Measurements from ENCODE around the gene PARVB.

PARVB gene

DNA sequence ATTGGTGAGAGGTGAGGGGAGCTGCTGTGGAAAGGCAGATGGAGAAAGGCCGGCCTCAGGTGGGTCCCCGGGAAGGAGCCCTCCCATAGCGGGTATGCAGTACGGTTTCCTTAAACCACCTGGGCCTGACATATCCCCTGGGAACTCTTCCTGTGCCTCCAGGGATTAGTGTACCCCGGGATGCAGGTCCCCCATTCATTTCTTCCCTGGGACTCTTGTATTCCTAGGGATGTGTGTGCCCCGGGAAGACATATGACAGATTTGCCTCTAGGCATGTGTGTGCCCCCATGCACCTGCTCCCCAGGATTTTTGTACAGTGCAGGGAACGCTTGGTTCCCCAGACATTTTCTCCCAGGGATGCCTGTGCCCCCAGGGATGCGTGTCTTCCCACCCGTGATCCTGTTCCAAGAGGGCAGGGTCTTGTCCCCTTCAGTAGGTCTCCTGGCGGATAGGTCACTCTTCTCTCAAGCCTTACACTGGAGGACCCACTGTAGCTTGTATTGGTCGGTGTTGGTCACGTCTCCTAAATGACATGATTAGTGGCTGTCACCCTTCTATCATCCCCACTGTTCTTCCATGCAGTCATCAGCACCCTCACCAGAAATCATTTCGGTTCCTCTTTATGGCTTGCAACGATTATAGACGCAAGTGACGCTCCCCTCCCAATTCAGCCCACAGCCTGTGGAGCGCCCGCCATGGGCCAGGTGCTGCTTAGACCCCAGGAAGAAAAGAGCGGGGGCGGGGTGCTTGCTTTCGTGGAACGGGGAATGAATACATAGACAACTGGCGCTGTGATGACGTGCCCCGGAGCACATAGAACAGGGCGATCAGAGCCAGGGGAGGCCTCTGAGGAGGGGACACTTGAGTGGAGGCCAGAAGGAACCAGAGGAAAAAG, 1.3 kb downstream of the PARVB start:
- no peak for DNase-seq (ENCODE audit: extremely low read depth in 1 of 2, low read depth in 1 of 2)

DNA sequence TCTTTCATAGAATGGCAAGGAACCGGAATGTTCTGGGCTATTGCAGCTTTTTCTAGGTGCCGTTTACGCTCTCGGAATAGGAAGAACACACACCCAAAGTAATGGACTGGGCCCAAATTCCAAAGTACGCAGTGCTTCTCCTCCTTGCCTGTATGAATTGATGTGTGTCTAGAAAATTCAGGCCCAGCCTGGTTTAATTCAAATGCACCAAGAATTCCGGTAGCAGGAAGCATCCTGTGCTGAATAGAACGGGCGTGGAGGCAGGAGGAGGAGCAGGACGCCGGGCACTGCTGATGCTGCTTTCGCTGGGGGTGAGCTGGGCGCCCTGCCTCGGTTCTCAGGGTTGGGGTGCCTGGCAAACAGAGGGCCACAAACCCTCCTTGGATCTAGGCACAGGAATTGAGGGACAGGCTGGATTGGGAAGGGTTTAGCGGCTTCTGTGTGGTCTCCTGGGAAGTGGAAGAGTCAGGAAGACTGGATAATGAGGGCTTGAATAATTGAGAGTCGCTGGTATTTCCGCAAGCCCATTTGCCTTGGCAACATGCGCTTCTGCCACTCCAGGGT, 2.0 kb downstream of the PARVB start:
- no peak for DNase-seq (ENCODE audit: extremely low read depth in 1 of 2, low read depth in 1 of 2)

GRCh38 chr22:44026630-44027511, 2.8 kb downstream of the PARVB start:
- peak; percentile 57 to 66 for DNase-seq (ENCODE audit: extremely low read depth in 1 of 2, low read depth in 1 of 2)

DNA sequence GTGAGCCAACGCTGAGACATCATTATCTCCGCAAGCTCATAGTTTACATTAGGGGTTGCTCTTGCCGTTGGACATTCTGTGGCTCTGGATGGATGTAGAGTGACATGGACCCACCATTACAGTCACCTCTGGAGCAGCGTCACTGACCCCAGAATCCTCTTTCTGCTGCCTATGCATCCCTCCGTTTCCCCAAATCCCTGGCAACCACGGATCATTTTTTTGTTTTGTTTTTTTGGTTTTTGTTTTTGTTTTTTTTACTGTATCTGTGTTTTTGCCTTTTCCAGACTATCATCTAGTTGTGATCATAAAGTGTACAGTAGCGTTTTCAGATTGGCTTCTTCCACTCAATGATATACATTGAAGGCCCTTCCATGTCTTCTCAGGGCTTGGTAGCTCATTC, 4.0 kb downstream of the PARVB start:
- DNase-seq (ENCODE audit: extremely low read depth in 1 of 2, low read depth in 1 of 2) = no peak

GRCh38 chr22:44029069-44029468, 5.0 kb downstream of the PARVB start:
- DNase-seq (ENCODE audit: extremely low read depth in 1 of 2, low read depth in 1 of 2) = no peak

- DNase-seq (ENCODE audit: extremely low read depth in 1 of 2, low read depth in 1 of 2) = no peak
These were observed 6.1 kb downstream of the PARVB start for GRCh38 chr22:44030051-44030701.

GRCh38 chr22:44030702-44031082, 6.6 kb downstream of the PARVB start:
- DNase-seq (ENCODE audit: extremely low read depth in 1 of 2, low read depth in 1 of 2) = no peak

DNA sequence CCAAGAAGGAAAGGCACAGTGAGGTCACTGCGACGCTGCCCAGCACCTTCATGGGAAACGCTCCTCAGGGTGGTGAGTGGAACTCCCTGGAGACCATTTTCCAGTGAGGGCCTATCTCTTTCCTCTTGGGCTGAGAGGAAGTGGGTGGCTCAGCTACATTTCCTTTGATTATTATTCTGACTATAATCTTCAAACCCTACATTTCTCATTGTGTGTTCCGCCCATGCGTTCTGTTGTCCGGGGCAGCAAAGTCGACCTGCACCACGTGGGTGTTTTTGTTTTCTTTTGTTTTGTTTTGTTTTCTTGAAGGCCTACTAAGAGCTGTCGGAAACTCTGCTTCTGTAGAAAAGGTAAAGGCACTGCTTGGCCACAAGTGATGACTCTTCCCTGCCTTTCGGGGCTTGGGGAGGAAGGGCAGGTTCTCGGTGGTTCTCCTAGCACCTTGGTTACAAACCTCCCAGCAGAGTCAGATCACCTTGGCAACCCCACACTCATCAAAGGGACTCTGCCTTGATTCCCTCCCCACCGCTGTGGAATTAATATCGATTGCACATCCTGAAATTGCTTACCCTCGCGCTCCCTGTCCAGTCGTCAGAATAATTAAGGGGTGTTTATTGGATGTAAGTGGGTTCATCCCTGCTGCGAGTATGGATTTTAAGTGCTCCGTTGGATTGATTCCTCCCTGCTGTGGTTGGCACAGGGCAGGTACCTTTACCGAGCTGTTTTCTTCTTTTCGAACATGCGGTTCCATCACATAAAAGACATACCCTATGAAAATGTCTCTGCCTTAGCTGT, 7.3 kb downstream of the PARVB start:
- DNase-seq (ENCODE audit: extremely low read depth in 1 of 2, low read depth in 1 of 2) = no peak

DNA sequence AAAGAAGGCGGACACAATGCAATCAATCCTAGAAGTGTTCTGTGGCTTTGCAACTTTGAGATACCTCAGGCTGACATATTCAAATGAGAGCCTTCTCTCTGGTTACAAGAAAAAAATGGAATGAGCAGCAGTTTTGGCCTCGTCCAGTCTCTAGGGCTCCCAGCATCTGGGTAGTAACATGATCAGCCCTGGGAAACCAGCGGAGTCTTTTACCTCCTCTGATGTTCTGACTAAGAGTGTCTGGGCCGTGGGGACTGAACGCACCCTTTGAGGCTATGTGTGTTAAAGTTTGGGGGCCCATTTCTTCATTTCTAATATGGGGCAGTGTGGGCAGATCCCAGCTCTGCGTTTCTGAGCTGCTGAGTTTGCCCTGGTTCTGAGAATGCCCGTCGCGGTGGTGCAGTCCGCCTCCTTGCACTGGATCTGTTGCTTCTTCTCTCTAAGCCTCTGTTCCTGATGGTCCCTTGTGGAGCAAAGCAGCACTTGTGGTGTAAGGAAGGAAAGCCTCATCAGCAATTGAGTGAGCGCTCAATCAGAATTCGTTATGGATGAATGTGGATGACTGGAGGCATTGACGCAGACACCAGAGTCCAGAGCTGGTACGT, 8.1 kb downstream of the PARVB start:
- no peak for DNase-seq (ENCODE audit: extremely low read depth in 1 of 2, low read depth in 1 of 2)

DNA sequence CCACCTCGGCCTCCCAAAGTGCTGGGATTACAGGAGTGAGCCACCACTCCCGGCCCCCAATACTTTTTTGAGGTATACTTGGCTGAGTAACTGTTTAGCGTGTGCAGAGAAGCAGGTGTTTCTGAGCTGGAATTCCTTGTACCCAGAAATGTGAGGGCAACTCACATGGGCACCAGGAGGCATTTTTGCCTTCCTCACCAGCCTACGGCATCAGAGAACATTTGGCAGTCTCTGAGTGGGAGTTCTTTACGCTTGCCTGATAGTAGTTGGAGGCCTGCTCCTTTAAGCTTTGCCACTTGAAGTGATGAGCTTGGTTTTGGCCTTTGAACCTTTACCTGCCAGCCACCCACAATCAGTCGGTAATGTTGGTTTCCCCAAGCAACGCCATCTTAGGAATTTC, 9.2 kb downstream of the PARVB start:
- DNase-seq (ENCODE audit: extremely low read depth in 1 of 2, low read depth in 1 of 2) = no peak

GRCh38 chr22:44033694-44034093, 9.6 kb downstream of the PARVB start:
- no peak for DNase-seq (ENCODE audit: extremely low read depth in 1 of 2, low read depth in 1 of 2)

DNA sequence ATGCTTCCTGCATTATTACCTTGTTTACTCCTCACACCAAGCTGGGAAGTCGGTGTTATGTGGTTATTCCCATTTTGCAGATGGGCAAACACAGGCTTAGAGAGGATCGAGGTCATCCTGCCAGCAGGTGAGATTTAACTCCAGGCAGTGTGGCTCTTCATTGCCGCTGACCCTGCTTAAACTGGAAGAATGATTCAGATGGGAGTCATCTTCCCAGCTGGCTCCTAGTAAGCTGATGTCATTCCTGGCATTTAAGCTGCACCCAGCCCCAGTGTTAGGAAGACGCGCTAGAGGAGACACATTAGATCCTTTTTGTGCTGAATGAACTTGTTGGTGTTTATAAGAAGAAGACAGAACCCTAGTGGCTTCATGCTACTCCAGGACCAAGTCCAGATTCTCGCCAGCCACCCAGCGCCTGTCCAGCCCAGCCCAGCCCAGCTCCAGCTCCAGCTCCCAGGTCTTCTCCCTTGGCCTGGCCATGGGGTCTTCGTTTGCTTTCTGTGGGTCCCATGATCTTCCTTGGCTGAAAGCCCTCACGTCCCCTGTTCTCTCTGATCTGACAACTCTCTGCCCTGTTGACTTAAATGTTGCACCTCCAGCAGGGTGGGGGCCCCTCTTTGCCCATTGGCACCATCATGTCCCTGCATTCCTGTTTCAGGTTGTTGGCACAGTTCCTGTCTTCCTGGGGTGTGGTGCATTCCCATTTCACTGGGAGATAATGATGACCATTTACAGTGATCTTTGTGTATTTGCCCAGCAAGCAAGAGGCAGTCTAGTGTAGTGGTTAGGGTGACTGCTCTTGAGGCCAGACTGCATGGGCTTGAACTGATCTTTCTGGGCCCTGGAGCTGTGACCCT, 13.6 kb downstream of the PARVB start:
- no peak for DNase-seq (ENCODE audit: extremely low read depth in 1 of 2, low read depth in 1 of 2)

- no peak for DNase-seq (ENCODE audit: extremely low read depth in 1 of 2, low read depth in 1 of 2)
These were observed 15.6 kb downstream of the PARVB start for GRCh38 chr22:44039566-44040171.

DNA sequence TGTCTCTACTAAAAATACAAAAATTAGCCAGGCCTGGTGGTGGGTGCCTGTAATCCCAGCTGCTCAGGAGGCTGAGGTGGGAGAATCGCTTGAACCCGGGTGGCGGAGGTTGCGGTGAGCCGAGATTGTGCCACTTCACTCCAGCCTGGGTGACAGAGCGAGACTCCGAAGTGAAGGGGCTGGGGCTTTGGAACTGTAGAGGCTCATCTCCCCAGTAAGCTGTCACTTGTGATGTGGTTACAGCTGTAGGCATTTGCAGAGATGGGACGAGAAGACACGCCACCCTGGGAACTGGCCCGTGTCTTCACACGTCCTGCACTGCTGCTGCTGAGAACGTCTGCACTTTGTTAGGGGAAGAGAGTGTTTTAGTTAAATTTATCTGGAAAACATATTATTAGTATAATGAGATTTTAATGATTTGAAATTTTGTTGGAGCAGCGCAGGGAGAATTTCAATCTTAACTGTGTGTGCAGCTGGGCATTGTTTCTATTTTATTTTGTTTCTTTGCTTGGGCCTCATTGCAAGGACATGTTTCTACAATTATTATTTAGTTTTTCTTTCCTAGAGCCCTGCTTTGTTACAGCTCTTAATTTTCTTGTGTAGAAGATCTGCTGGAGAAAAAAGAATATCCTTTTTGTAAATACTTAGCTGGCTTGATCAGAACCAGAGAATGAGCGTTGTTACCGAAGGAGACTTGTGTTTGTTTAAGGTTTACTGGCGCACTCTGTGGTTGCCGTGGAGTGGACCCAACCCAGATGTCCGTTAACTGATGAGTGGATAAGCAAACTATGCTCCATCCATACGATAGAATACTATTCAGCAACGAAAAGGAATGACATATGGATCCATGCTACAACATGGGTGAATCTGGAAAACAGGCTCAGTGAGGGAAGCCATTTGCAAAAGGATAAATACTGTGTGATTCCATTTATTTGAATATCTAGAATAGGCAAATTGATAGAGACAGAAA, 18.4 kb downstream of the PARVB start:
- DNase-seq (ENCODE audit: extremely low read depth in 1 of 2, low read depth in 1 of 2) = no peak

GRCh38 chr22:44045145-44045544, 21.0 kb downstream of the PARVB start:
- no peak for DNase-seq (ENCODE audit: extremely low read depth in 1 of 2, low read depth in 1 of 2)

DNA sequence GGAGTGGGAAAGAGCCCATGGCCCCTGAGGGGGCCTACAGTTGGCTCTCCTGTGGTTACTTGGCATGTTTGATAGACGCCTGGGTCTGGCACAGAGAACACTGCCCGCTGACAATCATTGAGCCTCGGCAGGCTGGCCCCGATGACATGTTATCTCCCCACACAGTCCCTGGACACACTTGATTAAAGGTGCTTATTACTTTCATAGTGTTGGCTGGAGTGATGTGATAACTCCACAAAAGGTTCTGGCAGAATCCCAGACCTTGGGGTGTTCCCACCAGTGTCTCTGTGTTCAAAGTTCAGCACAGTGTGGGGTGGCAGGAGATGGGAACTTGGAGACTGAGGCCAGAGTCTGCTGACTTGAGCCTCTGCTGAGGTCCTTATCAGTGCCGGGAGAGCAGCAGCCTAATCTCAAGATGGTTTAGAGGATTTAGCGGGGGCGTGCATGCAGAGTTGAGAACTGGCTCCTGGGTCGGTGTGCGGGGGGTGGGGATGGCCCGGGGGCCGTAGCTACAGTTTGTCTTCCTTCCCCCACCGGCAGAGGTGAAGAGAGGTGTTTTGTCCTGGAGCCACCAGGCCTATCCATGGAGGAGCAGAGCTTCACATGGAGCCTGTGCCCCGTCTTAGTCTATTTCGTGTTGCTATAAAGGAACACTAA, 22.5 kb downstream of the PARVB start:
- DNase-seq (ENCODE audit: extremely low read depth in 1 of 2, low read depth in 1 of 2) = no peak

- DNase-seq (ENCODE audit: extremely low read depth in 1 of 2, low read depth in 1 of 2) = no peak
These were observed 23.8 kb downstream of the PARVB start for GRCh38 chr22:44047891-44048301.
